ENCODE measurements around the gene JUND. TPM values are rescaled to one million over a fixed set of nuclear protein-coding genes. Genes with fewer than 3 reads are reported as not detected.

JUND gene
- total RNA-seq, 1 experiment from 2014 or later: 103 TPM

GRCh38 chr19:18252370-18252717 lies 29.1 kb downstream of the JUND start:
- H3K4me3 Mint-ChIP-seq: peak overlapping the region in 1 of 2 experiments; percentile 49; a peak in 2 of 5 replicates

More at GRCh38 chr19:18252370-18252717, 29.1 kb downstream of the JUND start:
- H2BK120ac ChIP-seq (ENCODE audit: low read depth, low read length, poor library complexity, severe bottlenecking): no peak overlapping the region
- peaks cover 4% of the 10 kb centered on the region for H3K23me2 ChIP-seq (ENCODE audit: insufficient read length, low read depth, low read length, poor library complexity, severe bottlenecking)
- H3K27me3 ChIP-seq (ENCODE audit: insufficient read depth, low read length): no peaks in the 10 kb centered on the region
- H4K20me1 ChIP-seq (ENCODE audit: control insufficient read depth, insufficient read depth, insufficient read length): peaks cover 3% of the 10 kb centered on the region
- H3K79me1 ChIP-seq (ENCODE audit: insufficient read depth, low read depth, low read length, poor library complexity, severe bottlenecking): no peaks in the 10 kb centered on the region
- no peak overlapping the region for H3K23ac ChIP-seq (ENCODE audit: insufficient read length, low read depth, low read length)
- H4K91ac ChIP-seq (ENCODE audit: insufficient read length, low read depth, low read length): no peak overlapping the region
- H3K14ac ChIP-seq (ENCODE audit: insufficient read depth, low read length): no peak overlapping the region
- H3K18ac ChIP-seq (ENCODE audit: insufficient read length, low read depth, low read length): no peak overlapping the region
- DNase-seq: no peak
- H3K9ac ChIP-seq (ENCODE audit: extremely low read depth, insufficient read length, low read length): no peak overlapping the region
- no CpG with 5 or more reads among the region's 7 CpGs for WGBS (ENCODE audit: extremely low coverage, insufficient read length, low lambda C conversion rate)
- no peak overlapping the region for H3K4ac ChIP-seq (ENCODE audit: low read depth, low read length)
- H3K79me2 ChIP-seq (ENCODE audit: insufficient read depth, low read length): no peaks in the 10 kb centered on the region
- Mint-ChIP-seq H3K4me1 (peaks cover 20 to 30% of the 10 kb centered on the region in 2 experiments), H3K9me3 (no peaks in the 10 kb centered on the region), H3K27me3 (ENCODE audit: low read depth) (peaks cover 17% of the 10 kb centered on the region), H3K27ac (no peak overlapping the region; a peak in 1 of 7 replicates), H3K36me3 (ENCODE audit: insufficient read depth in 1 of 3, low read depth in 3 of 3) (no peaks in the 10 kb centered on the region)
- no peak overlapping the region for H2BK12ac ChIP-seq (ENCODE audit: insufficient read length, low read depth, low read length)
- no peak overlapping the region for H3K56ac ChIP-seq (ENCODE audit: insufficient read length, low read depth, low read length)
- H3K4me1 ChIP-seq (ENCODE audit: insufficient read depth, low read length): no peaks in the 10 kb centered on the region
- H2AK5ac ChIP-seq (ENCODE audit: insufficient read length, low read length): no peak overlapping the region
- H3K9me3 ChIP-seq (ENCODE audit: control insufficient read depth, low read depth, low read length): no peaks in the 10 kb centered on the region
- H2BK5ac ChIP-seq (ENCODE audit: insufficient read length, low read length): no peak overlapping the region
- H3T11ph ChIP-seq (ENCODE audit: low read length): no peak overlapping the region
- no peak for TF ChIP-seq CTCF (conservative IDR thresholded peaks at IDR 0.05)
- H3K27ac ChIP-seq (ENCODE audit: insufficient read length, low read depth, low read length): no peak overlapping the region
- H4K5ac ChIP-seq (ENCODE audit: insufficient read length, low read depth, low read length): no peak overlapping the region
- H4K8ac ChIP-seq (replicated peaks; ENCODE audit: insufficient read length, low read depth, low read length): no peak overlapping the region
- no peak overlapping the region for H2AFZ ChIP-seq (ENCODE audit: low read length)
- no peak overlapping the region for H2BK20ac ChIP-seq (ENCODE audit: low read depth, low read length, poor library complexity, severe bottlenecking)
- no peak overlapping the region for H3K4me2 ChIP-seq (ENCODE audit: insufficient read depth, insufficient read length, low read length)
- H2BK15ac ChIP-seq (ENCODE audit: low read depth, low read length): no peak overlapping the region

Measured in H9 (cell line).